GM12878 (cell line): ENCODE results near the gene EHBP1L1. TPM values are rescaled to one million over a fixed set of nuclear protein-coding genes. Genes with fewer than 3 reads are reported as not detected.

ENCODE experiments used
- FOXK2 ChIP-seq: fragments of 450-650 bp; IDR thresholded peaks from 2 replicates; pipeline ENCODE4 v1.6.1; 2017; ENCODE audit warnings: mild to moderate bottlenecking, moderate library complexity
- FOXM1 ChIP-seq: IDR thresholded peaks from 2 replicates; pipeline ENCODE4 v1.6.1; 2012; ENCODE audit warnings: low read depth, mild to moderate bottlenecking, inconsistent platforms, low read length, moderate library complexity
- KAT2A ChIP-seq: conservative IDR thresholded peaks from 2 replicates; pipeline ENCODE4 v1.6.1; 2011; ENCODE audit warnings: low read depth, low read length; ENCODE audit not compliant: control insufficient read depth
- PAX5 ChIP-seq: IDR thresholded peaks from 2 replicates; pipeline ENCODE4 v1.6.1; 2011; ENCODE audit warnings: low read depth, low read length, borderline replicate concordance
- RB1 ChIP-seq: fragments of 450-650 bp; formaldehyde crosslinking; IDR thresholded peaks from 2 replicates; pipeline ENCODE4 v1.6.1; 2017; ENCODE audit warnings: mild to moderate bottlenecking, borderline replicate concordance
- RBBP5 ChIP-seq: fragments of 200-600 bp; sonication (generic); conservative IDR thresholded peaks from 2 replicates; pipeline ENCODE4 v1.6.1; 2016
- RELB ChIP-seq: fragments of 450-650 bp; IDR thresholded peaks from 2 replicates; pipeline ENCODE4 v1.6.1; 2017; ENCODE audit warnings: low read depth, mild to moderate bottlenecking, moderate library complexity
- SREBF1 ChIP-seq: IDR thresholded peaks from 2 replicates; pipeline ENCODE4 v1.6.1; 2012; ENCODE audit warnings: mild to moderate bottlenecking, low read length
- ZBTB33 ChIP-seq: fragments of 450-650 bp; IDR thresholded peaks from 2 replicates; pipeline ENCODE4 v1.6.1; 2017; ENCODE audit warnings: mild to moderate bottlenecking
- ZBTB4 ChIP-seq: fragments of 450-650 bp; formaldehyde crosslinking; IDR thresholded peaks from 2 replicates; pipeline ENCODE4 v1.4.0; 2022; ENCODE audit warnings: mild to moderate bottlenecking, moderate library complexity
- polyA plus RNA-seq, 11 experiments: library from polyadenylated mRNA; depleted of rRNA in 4 of 11; unstranded in 6 of 11; stranded (reverse) in 5 of 11; fragments of >200 nt; fragmentation: Nextera tagmentation in 4 of 11; fragmentation: Illumina TruSeq in 1 of 11; extraction: Ambion mirVana in 4 of 11; extraction: Trizol in 1 of 11; gene quantifications; 1 replicate in 1 of 11; 2 replicates in 10 of 11; pipeline versions ENCODE4 v1.2.1 to v1.2.3, GENCODE V29; 2011 to 2016; ENCODE audit warnings: inconsistent platforms in 2 of 11, missing spikeins in 2 of 11, low read depth in 1 of 11
- total RNA-seq, 4 experiments: library from RNA; depleted of rRNA in 3 of 4; stranded (reverse); fragments of >200 nt in 3 of 4; fragmentation: Illumina TruSeq in 1 of 4; extraction: Trizol in 1 of 4; gene quantifications; 2 replicates each; pipeline versions ENCODE4 v1.2.1 to v1.2.3, GENCODE V29; 2013 to 2021
- TF ChIP-seq, protein P1 (sequence below): IDR thresholded peaks from 2 replicates; pipeline ENCODE4 v1.6.1; 2012; ENCODE audit warnings: improper control_type of control experiment, low read depth, low read length; ENCODE audit not compliant: insufficient replicate concordance
- TF ChIP-seq, protein P2 (sequence below): fragments of 450-650 bp; IDR thresholded peaks from 2 replicates; pipeline ENCODE4 v1.6.1; 2016; ENCODE audit warnings: mild to moderate bottlenecking, moderate library complexity, borderline replicate concordance

EHBP1L1 gene
- total and polyA plus RNA-seq, 10 of the 15 experiments (the other 5 are each of a cell fraction or from before 2014, with no cell fraction given): 0.06 to 99.4 (median 32.7) TPM

DNA sequence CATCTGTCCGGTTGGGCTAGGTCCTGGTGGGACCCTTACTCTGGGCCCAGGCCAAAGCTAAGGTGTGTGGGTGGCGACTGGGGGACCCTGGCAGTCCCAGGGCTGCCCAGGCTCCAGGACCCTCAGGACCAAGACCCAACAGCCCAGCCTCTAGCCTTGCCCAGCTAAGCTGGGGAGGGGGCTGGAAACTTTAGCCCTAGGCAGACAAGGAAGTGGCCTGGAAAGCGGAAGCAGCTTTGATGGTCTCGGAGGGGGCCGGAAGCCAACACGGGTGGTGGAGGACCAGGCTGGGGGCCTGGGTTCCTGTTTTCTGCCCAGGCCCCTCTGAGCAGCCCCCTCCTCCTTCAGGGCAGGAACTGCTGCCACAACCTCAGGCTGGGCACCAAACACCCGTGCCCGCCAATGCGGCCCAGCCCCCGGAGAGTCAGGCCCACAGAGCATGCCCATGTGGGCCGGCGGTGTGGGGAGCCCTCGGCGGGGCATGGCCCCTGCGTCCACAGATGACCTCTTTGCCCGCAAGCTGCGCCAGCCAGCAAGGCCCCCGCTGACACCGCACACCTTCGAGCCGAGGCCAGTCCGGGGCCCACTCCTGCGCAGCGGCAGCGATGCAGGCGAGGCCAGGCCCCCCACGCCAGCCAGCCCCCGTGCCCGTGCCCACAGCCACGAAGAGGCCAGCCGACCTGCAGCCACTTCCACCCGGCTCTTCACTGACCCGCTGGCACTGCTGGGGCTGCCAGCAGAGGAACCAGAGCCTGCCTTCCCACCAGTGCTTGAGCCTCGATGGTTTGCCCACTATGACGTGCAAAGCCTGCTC is 64.8 kb downstream of the EHBP1L1 start (continued):
- TF ChIP-seq, protein P1, sequence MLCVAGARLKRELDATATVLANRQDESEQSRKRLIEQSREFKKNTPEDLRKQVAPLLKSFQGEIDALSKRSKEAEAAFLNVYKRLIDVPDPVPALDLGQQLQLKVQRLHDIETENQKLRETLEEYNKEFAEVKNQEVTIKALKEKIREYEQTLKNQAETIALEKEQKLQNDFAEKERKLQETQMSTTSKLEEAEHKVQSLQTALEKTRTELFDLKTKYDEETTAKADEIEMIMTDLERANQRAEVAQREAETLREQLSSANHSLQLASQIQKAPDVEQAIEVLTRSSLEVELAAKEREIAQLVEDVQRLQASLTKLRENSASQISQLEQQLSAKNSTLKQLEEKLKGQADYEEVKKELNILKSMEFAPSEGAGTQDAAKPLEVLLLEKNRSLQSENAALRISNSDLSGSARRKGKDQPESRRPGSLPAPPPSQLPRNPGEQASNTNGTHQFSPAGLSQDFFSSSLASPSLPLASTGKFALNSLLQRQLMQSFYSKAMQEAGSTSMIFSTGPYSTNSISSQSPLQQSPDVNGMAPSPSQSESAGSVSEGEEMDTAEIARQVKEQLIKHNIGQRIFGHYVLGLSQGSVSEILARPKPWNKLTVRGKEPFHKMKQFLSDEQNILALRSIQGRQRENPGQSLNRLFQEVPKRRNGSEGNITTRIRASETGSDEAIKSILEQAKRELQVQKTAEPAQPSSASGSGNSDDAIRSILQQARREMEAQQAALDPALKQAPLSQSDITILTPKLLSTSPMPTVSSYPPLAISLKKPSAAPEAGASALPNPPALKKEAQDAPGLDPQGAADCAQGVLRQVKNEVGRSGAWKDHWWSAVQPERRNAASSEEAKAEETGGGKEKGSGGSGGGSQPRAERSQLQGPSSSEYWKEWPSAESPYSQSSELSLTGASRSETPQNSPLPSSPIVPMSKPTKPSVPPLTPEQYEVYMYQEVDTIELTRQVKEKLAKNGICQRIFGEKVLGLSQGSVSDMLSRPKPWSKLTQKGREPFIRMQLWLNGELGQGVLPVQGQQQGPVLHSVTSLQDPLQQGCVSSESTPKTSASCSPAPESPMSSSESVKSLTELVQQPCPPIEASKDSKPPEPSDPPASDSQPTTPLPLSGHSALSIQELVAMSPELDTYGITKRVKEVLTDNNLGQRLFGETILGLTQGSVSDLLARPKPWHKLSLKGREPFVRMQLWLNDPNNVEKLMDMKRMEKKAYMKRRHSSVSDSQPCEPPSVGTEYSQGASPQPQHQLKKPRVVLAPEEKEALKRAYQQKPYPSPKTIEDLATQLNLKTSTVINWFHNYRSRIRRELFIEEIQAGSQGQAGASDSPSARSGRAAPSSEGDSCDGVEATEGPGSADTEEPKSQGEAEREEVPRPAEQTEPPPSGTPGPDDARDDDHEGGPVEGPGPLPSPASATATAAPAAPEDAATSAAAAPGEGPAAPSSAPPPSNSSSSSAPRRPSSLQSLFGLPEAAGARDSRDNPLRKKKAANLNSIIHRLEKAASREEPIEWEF: no peak
- no peak for TF ChIP-seq FOXM1
- TF ChIP-seq RELB: no peak
- TF ChIP-seq, protein P2, sequence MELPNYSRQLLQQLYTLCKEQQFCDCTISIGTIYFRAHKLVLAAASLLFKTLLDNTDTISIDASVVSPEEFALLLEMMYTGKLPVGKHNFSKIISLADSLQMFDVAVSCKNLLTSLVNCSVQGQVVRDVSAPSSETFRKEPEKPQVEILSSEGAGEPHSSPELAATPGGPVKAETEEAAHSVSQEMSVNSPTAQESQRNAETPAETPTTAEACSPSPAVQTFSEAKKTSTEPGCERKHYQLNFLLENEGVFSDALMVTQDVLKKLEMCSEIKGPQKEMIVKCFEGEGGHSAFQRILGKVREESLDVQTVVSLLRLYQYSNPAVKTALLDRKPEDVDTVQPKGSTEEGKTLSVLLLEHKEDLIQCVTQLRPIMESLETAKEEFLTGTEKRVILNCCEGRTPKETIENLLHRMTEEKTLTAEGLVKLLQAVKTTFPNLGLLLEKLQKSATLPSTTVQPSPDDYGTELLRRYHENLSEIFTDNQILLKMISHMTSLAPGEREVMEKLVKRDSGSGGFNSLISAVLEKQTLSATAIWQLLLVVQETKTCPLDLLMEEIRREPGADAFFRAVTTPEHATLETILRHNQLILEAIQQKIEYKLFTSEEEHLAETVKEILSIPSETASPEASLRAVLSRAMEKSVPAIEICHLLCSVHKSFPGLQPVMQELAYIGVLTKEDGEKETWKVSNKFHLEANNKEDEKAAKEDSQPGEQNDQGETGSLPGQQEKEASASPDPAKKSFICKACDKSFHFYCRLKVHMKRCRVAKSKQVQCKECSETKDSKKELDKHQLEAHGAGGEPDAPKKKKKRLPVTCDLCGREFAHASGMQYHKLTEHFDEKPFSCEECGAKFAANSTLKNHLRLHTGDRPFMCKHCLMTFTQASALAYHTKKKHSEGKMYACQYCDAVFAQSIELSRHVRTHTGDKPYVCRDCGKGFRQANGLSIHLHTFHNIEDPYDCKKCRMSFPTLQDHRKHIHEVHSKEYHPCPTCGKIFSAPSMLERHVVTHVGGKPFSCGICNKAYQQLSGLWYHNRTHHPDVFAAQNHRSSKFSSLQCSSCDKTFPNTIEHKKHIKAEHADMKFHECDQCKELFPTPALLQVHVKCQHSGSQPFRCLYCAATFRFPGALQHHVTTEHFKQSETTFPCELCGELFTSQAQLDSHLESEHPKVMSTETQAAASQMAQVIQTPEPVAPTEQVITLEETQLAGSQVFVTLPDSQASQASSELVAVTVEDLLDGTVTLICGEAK: peak; percentile 73; the same call in 1 of the 2 replicates
- TF ChIP-seq RBBP5: no peak
- TF ChIP-seq KAT2A: no peak
- TF ChIP-seq FOXK2: no peak
- TF ChIP-seq ZBTB4 (CRISPR knock-in tag): peak; percentile 11; the same call in 1 of the 2 replicates
- TF ChIP-seq SREBF1: no peak
- no peak for TF ChIP-seq ZBTB33
- no peak for TF ChIP-seq RB1
- TF ChIP-seq PAX5: no peak
